Psoas muscle (tissue), 8 donors: Measurements from ENCODE around the gene SCAPER. TPM values are rescaled to one million over a fixed set of nuclear protein-coding genes. Genes with fewer than 3 reads are reported as not detected.

Experiments
- ATAC-seq, 4 donors: fragments of 200-7000 bp; cut with Tn5 transposase; one replicate each; pipeline ENCODE4 v1.9.1; 2020; ENCODE audit warnings: moderate library complexity in 3 of 4, mild to moderate bottlenecking in 2 of 4
- DNase-seq, 2 donors: peaks; one replicate each; pipeline ENCODE4 v3.0.0-alpha.2; 2020
- H3K27ac ChIP-seq: fragments of 200-600 bp; one replicate; pipeline ENCODE4 v1.8.0; 2022
- H3K27me3 ChIP-seq, 3 donors: fragments of 200-600 bp in 1 of 3; one replicate each; pipeline versions ENCODE4 v1.6.1 to v1.8.0; 2013 to 2022; ENCODE audit warnings: low read length in 2 of 3, mild to moderate bottlenecking in 2 of 3, moderate library complexity in 1 of 3; ENCODE audit not compliant: insufficient read depth in 3 of 3
- H3K36me3 ChIP-seq, 2 donors: fragments of 200-600 bp in 1 of 2; one replicate each; pipeline versions ENCODE4 v1.6.1 to v1.8.0; 2013 to 2022; ENCODE audit warnings: low read depth in 1 of 2, mild to moderate bottlenecking in 1 of 2, moderate library complexity in 1 of 2; ENCODE audit not compliant: insufficient read depth in 1 of 2
- H3K4me1 ChIP-seq: fragments of 200-600 bp; one replicate; pipeline ENCODE4 v1.8.0; 2022
- H3K4me3 ChIP-seq: fragments of 200-600 bp; one replicate; pipeline ENCODE4 v1.8.0; 2022; ENCODE audit warnings: mild to moderate bottlenecking
- H3K9me3 ChIP-seq: fragments of 200-600 bp; one replicate; pipeline ENCODE4 v1.8.0; 2022
- WGBS, 3 donors: extraction: QIAGEN DNeasy Blood & Tissue Kit; methylation state at CpG; one replicate each; pipeline versions ENCODE4 v1.1.6 to v1.1.7; 2013; 5-methylcytosine and 5-hydroxymethylcytosine counted together
- intact Hi-C, 2 donors: fragments of 100-400 bp; cut with DNase I; formaldehyde crosslinking; loops; one replicate each; pipeline versions ENCODE4 v1.11.0 to v1.14.2; 2022
- polyA plus RNA-seq, 3 donors: library from polyadenylated mRNA; stranded (reverse); fragments of 200-250 nt; gene quantifications; one replicate each; pipeline ENCODE4 v1.2.3, GENCODE V29; 2013
- total RNA-seq, 4 donors: library from RNA; stranded (reverse); fragmentation: NEBNext Ultra II Directional in 2 of 4; extraction: Animal tissue kit (Norgen Biotek cat#: 25700) in 2 of 4; gene quantifications; one replicate each; pipeline versions ENCODE4 v1.2.1 to v1.2.4, GENCODE V29; 2021 to 2023
- TF ChIP-seq, protein P1 (sequence below): fragments of 200-600 bp; IDR thresholded peaks from one replicate; pipeline ENCODE4 v1.8.0; 2022; ENCODE audit warnings: antibody characterized with exemption
- donor health status: healthy with polysubstance abuse.
- donor health status: DM: no; HTN: no; CAD: no; lungs with moderate emphysema.
- donor health status: Bipolar disorder and iron deficiency.
- donor health status: healthy.
- donor health status: DM: yes; HTN: yes; CAD: no.
- donor health status: DM: no; HTN: no; CAD: no.
- donor health status: DM: no; HTN: no; CAD: no.
- donor health status: DM: yes; HTN: yes; CAD: no.

SCAPER gene
- total and polyA plus RNA-seq, 7 donors: 4.1 to 28.7 (median 20.0) TPM

DNA sequence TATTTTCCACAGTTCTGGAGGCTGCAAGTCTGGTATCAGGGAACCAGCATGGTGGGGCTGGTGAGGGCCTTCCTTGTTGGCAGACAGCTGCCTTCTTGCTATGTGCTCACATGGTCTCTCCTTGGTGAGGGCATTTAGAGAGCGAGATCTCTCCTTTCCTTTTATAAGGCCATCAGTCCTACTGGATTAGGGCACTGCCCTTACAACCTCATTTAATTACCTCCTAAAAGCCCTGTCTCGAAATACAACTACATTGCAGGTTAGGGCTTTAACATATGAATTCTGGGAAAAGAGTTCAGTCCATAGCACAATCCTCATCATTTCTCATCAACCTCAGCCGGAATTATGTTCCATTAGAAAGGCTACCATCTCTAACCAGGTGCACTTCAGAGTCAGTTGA, 546.7 kb downstream of the SCAPER start:
- H3K36me3 ChIP-seq: peaks cover 0 to 3% of the 10 kb centered on the region in 2 donors
- H3K27me3 ChIP-seq: peaks cover 0 to 1% (median 0%) of the 10 kb centered on the region in 3 donors
- H3K9me3 ChIP-seq: no peaks in the 10 kb centered on the region
- ATAC-seq: no peak
- no peak overlapping the region for H3K27ac ChIP-seq
- intact Hi-C loops: no loop called here
- H3K4me3 ChIP-seq: no peak overlapping the region
- WGBS, 3 donors: 95 to 97% (median 97%) methylated on average over 3 of the region's 3 CpGs
- no peak for DNase-seq
- TF ChIP-seq, protein P1, sequence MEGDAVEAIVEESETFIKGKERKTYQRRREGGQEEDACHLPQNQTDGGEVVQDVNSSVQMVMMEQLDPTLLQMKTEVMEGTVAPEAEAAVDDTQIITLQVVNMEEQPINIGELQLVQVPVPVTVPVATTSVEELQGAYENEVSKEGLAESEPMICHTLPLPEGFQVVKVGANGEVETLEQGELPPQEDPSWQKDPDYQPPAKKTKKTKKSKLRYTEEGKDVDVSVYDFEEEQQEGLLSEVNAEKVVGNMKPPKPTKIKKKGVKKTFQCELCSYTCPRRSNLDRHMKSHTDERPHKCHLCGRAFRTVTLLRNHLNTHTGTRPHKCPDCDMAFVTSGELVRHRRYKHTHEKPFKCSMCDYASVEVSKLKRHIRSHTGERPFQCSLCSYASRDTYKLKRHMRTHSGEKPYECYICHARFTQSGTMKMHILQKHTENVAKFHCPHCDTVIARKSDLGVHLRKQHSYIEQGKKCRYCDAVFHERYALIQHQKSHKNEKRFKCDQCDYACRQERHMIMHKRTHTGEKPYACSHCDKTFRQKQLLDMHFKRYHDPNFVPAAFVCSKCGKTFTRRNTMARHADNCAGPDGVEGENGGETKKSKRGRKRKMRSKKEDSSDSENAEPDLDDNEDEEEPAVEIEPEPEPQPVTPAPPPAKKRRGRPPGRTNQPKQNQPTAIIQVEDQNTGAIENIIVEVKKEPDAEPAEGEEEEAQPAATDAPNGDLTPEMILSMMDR: no peak
- H3K4me1 ChIP-seq: no peaks in the 10 kb centered on the region

DNA sequence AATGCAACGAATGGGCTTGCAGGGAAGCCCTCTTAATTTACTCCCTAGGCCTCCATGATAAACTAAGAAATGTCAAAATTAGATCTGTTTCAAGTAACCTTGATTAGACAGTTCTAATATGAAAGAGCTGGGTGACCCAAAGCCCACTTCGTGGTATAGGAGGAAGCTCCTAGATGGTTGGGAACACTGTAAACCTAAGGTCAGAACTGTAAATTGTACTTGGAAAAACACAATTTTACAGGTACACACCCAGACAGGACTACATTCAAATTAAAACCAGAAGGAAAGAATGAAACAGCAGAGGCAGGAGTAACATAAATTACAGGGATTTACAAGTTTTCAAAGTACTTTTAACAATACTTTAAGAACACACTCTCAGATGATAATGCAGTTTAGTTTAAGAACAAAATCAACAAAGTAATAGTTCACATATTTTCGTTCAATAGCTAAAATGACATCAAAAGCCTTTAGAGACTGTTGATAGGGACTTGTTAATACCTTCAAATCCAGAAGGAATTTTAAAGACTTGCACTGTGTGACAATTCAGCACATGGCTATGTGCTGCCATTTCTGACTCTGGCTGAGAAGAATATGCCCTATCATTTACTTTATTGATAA, 550.2 kb downstream of the SCAPER start:
- H3K27ac ChIP-seq: no peak overlapping the region
- H3K9me3 ChIP-seq: no peaks in the 10 kb centered on the region
- no peak overlapping the region for H3K4me3 ChIP-seq
- peaks cover 0 to 1% (median 0%) of the 10 kb centered on the region in 3 donors for H3K27me3 ChIP-seq
- ATAC-seq: no peak
- intact Hi-C loops: no loop called here
- 89 to 91% (median 91%) methylated on average over 3 of the region's 3 CpGs for WGBS, 3 donors
- no peaks in the 10 kb centered on the region for H3K4me1 ChIP-seq
- DNase-seq: no peak
- TF ChIP-seq, protein P1: no peak
- H3K36me3 ChIP-seq: peaks cover 0 to 3% of the 10 kb centered on the region in 2 donors

DNA sequence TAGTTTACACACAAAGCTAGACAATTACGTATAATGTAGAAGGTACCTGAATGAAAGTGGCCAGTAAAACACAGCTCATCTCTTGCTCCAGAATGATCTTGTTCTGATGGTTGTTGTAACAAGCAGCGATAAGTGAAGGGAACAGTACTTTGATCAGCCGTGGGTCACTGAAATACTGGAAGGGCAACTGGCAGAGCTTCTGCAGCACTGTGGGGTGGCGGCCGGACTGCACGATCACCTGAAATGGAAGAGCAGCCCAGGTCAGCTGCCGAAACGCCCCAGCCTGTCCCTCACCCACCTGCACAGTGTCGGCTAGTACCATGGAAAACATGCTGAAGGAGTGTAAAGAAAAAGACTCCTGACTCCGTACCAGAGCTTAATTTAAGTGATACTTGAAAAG, 551.2 kb downstream of the SCAPER start:
- TF ChIP-seq, protein P1: no peak
- no peaks in the 10 kb centered on the region for H3K9me3 ChIP-seq
- intact Hi-C loops: no loop called here
- peaks cover 0 to 3% of the 10 kb centered on the region in 2 donors for H3K36me3 ChIP-seq
- H3K4me1 ChIP-seq: no peaks in the 10 kb centered on the region
- H3K27ac ChIP-seq: no peak overlapping the region
- peaks cover 0 to 9% (median 0%) of the 10 kb centered on the region in 3 donors for H3K27me3 ChIP-seq
- WGBS, 3 donors: 95 to 97% (median 96%) methylated on average over 10 of the region's 10 CpGs
- DNase-seq (no peak), ATAC-seq (no peak)
- H3K4me3 ChIP-seq: no peak overlapping the region

DNA sequence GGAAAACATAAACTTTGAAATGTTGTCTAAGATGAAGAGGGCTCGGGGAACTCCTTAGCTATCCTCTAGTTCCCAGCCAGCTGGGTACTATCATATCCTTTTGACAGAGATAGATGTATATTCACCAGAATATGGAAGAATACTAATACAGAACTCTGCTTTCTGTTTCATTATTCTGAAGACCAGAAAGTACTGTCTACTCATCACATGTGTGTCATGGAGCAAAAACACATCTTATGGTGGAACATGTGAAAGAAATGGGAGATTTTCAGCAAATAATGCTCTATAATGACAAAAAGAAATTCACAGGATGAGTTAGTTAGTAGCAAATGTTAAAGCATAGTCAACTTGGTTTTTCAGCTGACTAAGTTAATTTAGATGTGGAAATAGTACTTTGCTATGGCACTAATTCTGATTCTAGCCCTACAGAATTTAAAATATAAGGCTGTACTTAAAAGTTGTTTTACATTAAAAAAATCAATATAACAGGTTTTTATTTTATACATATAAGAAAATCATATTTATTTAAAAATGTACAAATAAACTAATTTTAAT, 552.0 kb downstream of the SCAPER start:
- DNase-seq (no peak), ATAC-seq (no peak)
- peaks cover 0 to 3% of the 10 kb centered on the region in 2 donors for H3K36me3 ChIP-seq
- H3K9me3 ChIP-seq: no peaks in the 10 kb centered on the region
- intact Hi-C loops: no loop called here
- no peak overlapping the region for H3K27ac ChIP-seq
- 97 to 100% (median 98%) methylated on average over 1 of the region's 1 CpG for WGBS, 3 donors
- TF ChIP-seq, protein P1: no peak
- no peaks in the 10 kb centered on the region for H3K4me1 ChIP-seq
- no peak overlapping the region for H3K4me3 ChIP-seq
- H3K27me3 ChIP-seq: peaks cover 0 to 17% (median 0%) of the 10 kb centered on the region in 3 donors
